ENCODE results near the gene OR2J1.

OR2J1 gene

GRCh38 chr6:29129326-29130012 is 30.2 kb downstream of the OR2J1 start:
- H3K27me3 ChIP-seq (replicated peaks), result no peaks in the 10 kb centered on the region
- no peak for DNase-seq
- H3K36me3 ChIP-seq (replicated peaks), result no peaks in the 10 kb centered on the region
- H3K4me3 ChIP-seq (ENCODE audit: low read depth, low read length), result no peak overlapping the region
- TF ChIP-seq, protein P1, sequence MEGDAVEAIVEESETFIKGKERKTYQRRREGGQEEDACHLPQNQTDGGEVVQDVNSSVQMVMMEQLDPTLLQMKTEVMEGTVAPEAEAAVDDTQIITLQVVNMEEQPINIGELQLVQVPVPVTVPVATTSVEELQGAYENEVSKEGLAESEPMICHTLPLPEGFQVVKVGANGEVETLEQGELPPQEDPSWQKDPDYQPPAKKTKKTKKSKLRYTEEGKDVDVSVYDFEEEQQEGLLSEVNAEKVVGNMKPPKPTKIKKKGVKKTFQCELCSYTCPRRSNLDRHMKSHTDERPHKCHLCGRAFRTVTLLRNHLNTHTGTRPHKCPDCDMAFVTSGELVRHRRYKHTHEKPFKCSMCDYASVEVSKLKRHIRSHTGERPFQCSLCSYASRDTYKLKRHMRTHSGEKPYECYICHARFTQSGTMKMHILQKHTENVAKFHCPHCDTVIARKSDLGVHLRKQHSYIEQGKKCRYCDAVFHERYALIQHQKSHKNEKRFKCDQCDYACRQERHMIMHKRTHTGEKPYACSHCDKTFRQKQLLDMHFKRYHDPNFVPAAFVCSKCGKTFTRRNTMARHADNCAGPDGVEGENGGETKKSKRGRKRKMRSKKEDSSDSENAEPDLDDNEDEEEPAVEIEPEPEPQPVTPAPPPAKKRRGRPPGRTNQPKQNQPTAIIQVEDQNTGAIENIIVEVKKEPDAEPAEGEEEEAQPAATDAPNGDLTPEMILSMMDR (IDR thresholded peaks at IDR 0.05; ENCODE audit: low read depth, low read length, missing control alignments), result no peak
- H3K27ac ChIP-seq, result no peak overlapping the region
- in situ Hi-C loops (cut with HindIII; ENCODE audit: low pct_ligation_motif_present, low sequenced_read_pairs), result no loop called here

- Histone ChIP-seq H3K36me3 (replicated peaks) (no peaks in the 10 kb centered on the region), H3K4me3 (ENCODE audit: low read depth, low read length) (no peak overlapping the region), H3K27ac (no peak overlapping the region), H3K27me3 (replicated peaks) (no peaks in the 10 kb centered on the region)
- DNase-seq, result no peak
- TF ChIP-seq, protein P1 (IDR thresholded peaks at IDR 0.05; ENCODE audit: low read depth, low read length, missing control alignments), result no peak
- in situ Hi-C loops (cut with HindIII; ENCODE audit: low pct_ligation_motif_present, low sequenced_read_pairs), result no loop called here
These were observed 31.4 kb downstream of the OR2J1 start for GRCh38 chr6:29130644-29131043.

GRCh38 chr6:29131691-29132090 is 32.4 kb downstream of the OR2J1 start:
- H3K27ac ChIP-seq, result no peak overlapping the region
- no peaks in the 10 kb centered on the region for H3K27me3 ChIP-seq (replicated peaks)
- no peaks in the 10 kb centered on the region for H3K36me3 ChIP-seq (replicated peaks)
- TF ChIP-seq, protein P1 (IDR thresholded peaks at IDR 0.05; ENCODE audit: low read depth, low read length, missing control alignments), result no peak
- in situ Hi-C loops (cut with HindIII; ENCODE audit: low pct_ligation_motif_present, low sequenced_read_pairs), result no loop called here
- H3K4me3 ChIP-seq (ENCODE audit: low read depth, low read length), result no peak overlapping the region
- no peak for DNase-seq

DNA sequence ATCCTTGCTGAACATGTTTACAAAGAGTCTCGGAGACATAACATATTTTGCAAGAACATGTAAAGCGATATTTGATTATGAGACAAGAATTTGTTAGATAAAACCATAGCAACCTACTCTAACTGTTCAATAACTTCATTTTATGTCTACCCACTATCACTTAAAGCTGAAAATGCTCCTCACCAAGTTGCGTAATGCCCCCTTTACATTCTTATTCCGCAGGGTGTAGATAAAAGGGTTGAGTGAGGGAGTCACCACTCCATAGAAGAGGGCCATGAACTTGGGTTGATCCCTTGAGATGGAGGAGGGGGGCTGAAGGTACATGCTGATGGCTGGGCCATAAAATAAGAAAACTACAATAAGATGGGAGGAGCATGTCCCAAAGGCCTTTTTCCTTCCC is 38.4 kb downstream of the OR2J1 start:
- Histone ChIP-seq H3K4me3 (ENCODE audit: low read depth, low read length) (no peak overlapping the region), H3K27ac (no peak overlapping the region), H3K36me3 (replicated peaks) (no peaks in the 10 kb centered on the region), H3K27me3 (replicated peaks) (no peaks in the 10 kb centered on the region)
- in situ Hi-C loops (cut with HindIII; ENCODE audit: low pct_ligation_motif_present, low sequenced_read_pairs), result no loop called here
- TF ChIP-seq, protein P1 (IDR thresholded peaks at IDR 0.05; ENCODE audit: low read depth, low read length, missing control alignments), result no peak
- DNase-seq, result no peak

DNA sequence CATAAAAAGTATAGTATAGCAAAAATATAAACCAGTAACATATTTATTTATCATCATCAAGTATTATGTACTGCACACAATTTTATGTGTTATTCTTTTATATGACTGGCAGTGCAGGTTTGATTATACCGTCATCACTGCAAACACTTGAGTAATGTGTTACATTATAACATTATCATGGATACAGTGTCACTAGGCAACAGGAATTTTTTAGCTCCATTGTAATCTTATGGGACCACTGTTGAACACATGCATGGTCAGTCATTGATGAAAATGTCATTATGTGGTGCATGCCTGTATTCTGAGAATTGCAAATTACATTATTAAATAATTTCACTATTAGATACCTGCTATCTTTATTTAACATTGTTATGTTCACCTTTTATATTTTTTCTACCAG is 42.3 kb downstream of the OR2J1 start:
- no peak overlapping the region for H3K27ac ChIP-seq
- in situ Hi-C loops (cut with HindIII; ENCODE audit: low pct_ligation_motif_present, low sequenced_read_pairs), result no loop called here
- H3K36me3 ChIP-seq (replicated peaks), result no peaks in the 10 kb centered on the region
- H3K27me3 ChIP-seq (replicated peaks), result no peaks in the 10 kb centered on the region
- TF ChIP-seq, protein P1 (IDR thresholded peaks at IDR 0.05; ENCODE audit: low read depth, low read length, missing control alignments), result no peak
- H3K4me3 ChIP-seq (ENCODE audit: low read depth, low read length), result no peak overlapping the region
- DNase-seq, result no peak

DNA sequence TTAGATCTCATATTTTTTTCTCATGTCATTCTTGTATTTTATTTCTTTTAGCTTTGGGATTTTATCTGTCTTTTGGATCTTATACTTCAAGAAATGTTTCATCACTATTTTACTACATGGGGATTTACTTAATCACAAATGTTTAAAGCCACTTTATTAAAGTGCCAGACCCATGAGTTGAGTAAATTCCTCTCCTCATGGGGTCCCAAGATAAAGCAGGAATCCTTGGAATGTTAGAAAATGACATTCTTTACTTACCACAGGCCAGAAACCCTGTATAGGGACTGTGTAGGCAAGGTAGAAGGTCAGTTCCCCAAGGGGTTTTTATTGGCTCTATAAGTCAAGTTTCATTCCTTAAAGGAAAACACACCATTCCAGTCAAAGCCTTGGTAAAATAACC is 43.0 kb downstream of the OR2J1 start:
- Histone ChIP-seq H3K4me3 (ENCODE audit: low read depth, low read length) (no peak overlapping the region), H3K36me3 (replicated peaks) (no peaks in the 10 kb centered on the region), H3K27ac (no peak overlapping the region), H3K27me3 (replicated peaks) (no peaks in the 10 kb centered on the region)
- TF ChIP-seq, protein P1 (IDR thresholded peaks at IDR 0.05; ENCODE audit: low read depth, low read length, missing control alignments), result no peak
- in situ Hi-C loops (cut with HindIII; ENCODE audit: low pct_ligation_motif_present, low sequenced_read_pairs), result no loop called here
- DNase-seq, result no peak
